Caco-2 (cell line): ENCODE data around the gene TFAP2A. TPM values are rescaled to one million over a fixed set of nuclear protein-coding genes. Genes with fewer than 3 reads are reported as not detected.

ENCODE experiments used
- BruUV-seq: library from RNA; stranded (reverse); fragments of 400-500 nt; replicated peaks from 2 replicates; lab custom pipeline; 2021; lab: Mats Ljungman, UMichigan
- CTCF ChIA-PET: fragments of 300-600 bp; sonication (Branson Sonifier 250); formaldehyde crosslinking; loops from one replicate; lab custom pipeline; 2022; ENCODE audit warnings: antibody characterized with exemption; lab: Charles Lee
- POLR2A ChIA-PET: fragments of 300-600 bp; sonication (Branson Sonifier 250); formaldehyde crosslinking; loops from one replicate; lab custom pipeline; 2022; ENCODE audit warnings: antibody characterized with exemption; lab: Charles Lee
- DNase-seq, 2 experiments: peaks; one replicate each; pipeline versions ENCODE4 v3.0.0 to v3.0.0-alpha.2; 2020 to 2022
- H3K27me3 ChIP-seq: replicated peaks from 2 replicates; pipeline ENCODE4 v1.6.0; 2011; ENCODE audit warnings: low read length; ENCODE audit not compliant: control insufficient read depth, insufficient read depth
- H3K36me3 ChIP-seq: 2 replicates; pipeline ENCODE4 v1.5.1; 2011; ENCODE audit warnings: low read length; ENCODE audit not compliant: control insufficient read depth, insufficient read depth
- H3K4me1 ChIP-seq: fragments of 250-450 bp; sonication (Bioruptor Pico); 2 replicates; pipeline ENCODE4 v1.5.1; 2020; ENCODE audit warnings: mild to moderate bottlenecking
- H3K4me3 ChIP-seq: 2 replicates; pipeline ENCODE4 v1.5.1; 2011; ENCODE audit warnings: low read depth, mild to moderate bottlenecking, control low read depth, low read length
- H3K9me3 ChIP-seq: fragments of 250-450 bp; sonication (Bioruptor Pico); 2 replicates; pipeline ENCODE4 v1.5.1; 2020; ENCODE audit warnings: mild to moderate bottlenecking, moderate library complexity
- H3K27ac Mint-ChIP-seq: one replicate; pipeline ENCODE4 v1.8.0; 2022; ENCODE audit warnings: mixed read lengths; ENCODE audit not compliant: unreplicated experiment
- H3K27me3 Mint-ChIP-seq: one replicate; pipeline ENCODE4 v1.8.0; 2022; ENCODE audit warnings: mixed read lengths; ENCODE audit not compliant: insufficient read depth, unreplicated experiment
- H3K36me3 Mint-ChIP-seq: one replicate; pipeline ENCODE4 v1.8.0; 2022; ENCODE audit warnings: mild to moderate bottlenecking, mixed read lengths; ENCODE audit not compliant: insufficient read depth, unreplicated experiment
- H3K4me1 Mint-ChIP-seq: one replicate; pipeline ENCODE4 v1.8.0; 2022; ENCODE audit warnings: low read depth, mixed read lengths; ENCODE audit not compliant: unreplicated experiment
- H3K4me3 Mint-ChIP-seq: one replicate; pipeline ENCODE4 v1.8.0; 2022; ENCODE audit warnings: mild to moderate bottlenecking, moderate library complexity, mixed read lengths; ENCODE audit not compliant: unreplicated experiment
- H3K9me3 Mint-ChIP-seq: one replicate; pipeline ENCODE4 v1.8.0; 2022; ENCODE audit warnings: mixed read lengths; ENCODE audit not compliant: unreplicated experiment
- CTCF ChIP-seq, 2 experiments: fragments of 200-600 bp in 1 of 2; IDR thresholded peaks; 1 replicate in 1 of 2; 2 replicates in 1 of 2; pipeline versions ENCODE4 v1.5.1 to v1.8.0; 2011 to 2022; ENCODE audit warnings: antibody characterized with exemption in 1 of 2, control low read depth in 1 of 2, inconsistent platforms in 1 of 2, low read depth in 1 of 2, low read length in 1 of 2, mild to moderate bottlenecking in 1 of 2, moderate library complexity in 1 of 2; ENCODE audit not compliant: insufficient read depth in 1 of 2, severe bottlenecking in 1 of 2, unreplicated experiment in 1 of 2
- intact Hi-C: fragments of 100-400 bp; cut with micrococcal nuclease; formaldehyde crosslinking; loops from one replicate; pipeline ENCODE4 v1.10.0; 2022; ENCODE audit not compliant: unreplicated experiment
- total RNA-seq: library from RNA; stranded (reverse); gene quantifications from 2 replicates; pipeline ENCODE4 v1.2.3, GENCODE V29; 2022

TFAP2A gene
- total RNA-seq, 1 experiment from 2014 or later = 6.3 TPM

GRCh38 chr6:10417681-10418104 is 2.8 kb upstream of the TFAP2A start:
- no peaks in the 10 kb centered on the region for H3K27me3 ChIP-seq
- TF ChIP-seq CTCF (IDR thresholded peaks at IDR 0.05; ENCODE audit: insufficient read depth in 1 of 2, low read depth in 1 of 2, low read length in 1 of 2, severe bottlenecking in 1 of 2, unreplicated experiment in 1 of 2) = no peak
- no peaks in the 10 kb centered on the region for H3K9me3 ChIP-seq
- Mint-ChIP-seq H3K4me3 (peak overlapping the region; percentile 47), H3K4me1 (peaks cover 6% of the 10 kb centered on the region), H3K36me3 (peaks cover 18% of the 10 kb centered on the region), H3K27me3 (no peaks in the 10 kb centered on the region), H3K27ac (peak overlapping the region; percentile 66), H3K9me3 (no peaks in the 10 kb centered on the region)
- POLR2A ChIA-PET = no interaction called here
- intact Hi-C loops = no loop called here
- no peak overlapping the region for H3K4me3 ChIP-seq
- H3K4me1 ChIP-seq = no peaks in the 10 kb centered on the region
- CTCF ChIA-PET = no interaction called here
- H3K36me3 ChIP-seq = no peaks in the 10 kb centered on the region
- BruUV-seq = no TSS peak
- DNase-seq = no peak

GRCh38 chr6:10416863-10417641 is 2.2 kb upstream of the TFAP2A start:
- Mint-ChIP-seq H3K4me3 (peak overlapping the region; percentile 47), H3K36me3 (peaks cover 25% of the 10 kb centered on the region), H3K9me3 (no peaks in the 10 kb centered on the region), H3K27ac (no peak overlapping the region), H3K27me3 (no peaks in the 10 kb centered on the region), H3K4me1 (peaks cover 6% of the 10 kb centered on the region)
- Histone ChIP-seq H3K9me3 (no peaks in the 10 kb centered on the region), H3K36me3 (no peaks in the 10 kb centered on the region), H3K27me3 (no peaks in the 10 kb centered on the region), H3K4me3 (no peak overlapping the region), H3K4me1 (no peaks in the 10 kb centered on the region)
- no peak for DNase-seq
- CTCF ChIA-PET = no interaction called here
- intact Hi-C loops = no loop called here
- no peak for TF ChIP-seq CTCF (IDR thresholded peaks at IDR 0.05; ENCODE audit: insufficient read depth in 1 of 2, low read depth in 1 of 2, low read length in 1 of 2, severe bottlenecking in 1 of 2, unreplicated experiment in 1 of 2)
- POLR2A ChIA-PET = no interaction called here
- no TSS peak for BruUV-seq

- Histone ChIP-seq H3K27me3 (no peaks in the 10 kb centered on the region), H3K4me1 (no peaks in the 10 kb centered on the region), H3K4me3 (no peak overlapping the region), H3K9me3 (no peaks in the 10 kb centered on the region), H3K36me3 (no peaks in the 10 kb centered on the region)
- no peak for TF ChIP-seq CTCF (IDR thresholded peaks at IDR 0.05; ENCODE audit: insufficient read depth in 1 of 2, low read depth in 1 of 2, low read length in 1 of 2, severe bottlenecking in 1 of 2, unreplicated experiment in 1 of 2)
- CTCF ChIA-PET = no interaction called here
- POLR2A ChIA-PET = no interaction called here
- intact Hi-C loops = no loop called here
- Mint-ChIP-seq H3K27me3 (no peaks in the 10 kb centered on the region), H3K9me3 (no peaks in the 10 kb centered on the region), H3K36me3 (peaks cover 30% of the 10 kb centered on the region), H3K4me3 (no peak overlapping the region), H3K27ac (no peak overlapping the region), H3K4me1 (peaks cover 6% of the 10 kb centered on the region)
- no peak for DNase-seq
- BruUV-seq = no TSS peak
Measured at GRCh38 chr6:10416516-10416862, 1.6 kb upstream of the TFAP2A start.
